GM04504 (cell line): Measurements from ENCODE around the gene AZU1.
"Not testable (repeated sequence)": the region's sequence is repeated elsewhere in the genome, so short reads cannot be mapped to it uniquely, and the experiment has no call there.

ENCODE experiments used
- DNase-seq: peaks from one replicate; pipeline ENCODE4 v3.0.0-alpha.2; 2012; ENCODE audit warnings: low read depth

The AZU1 gene

GRCh38 chr19:873561-874041, 46.0 kb downstream of the AZU1 start:
- no peak for DNase-seq

- DNase-seq = no peak
Measured at GRCh38 chr19:875265-875879, 47.7 kb downstream of the AZU1 start.

- DNase-seq = no peak
Measured at GRCh38 chr19:876089-876488, 48.5 kb downstream of the AZU1 start.

GRCh38 chr19:876780-877314, 49.2 kb downstream of the AZU1 start:
- no peak for DNase-seq

- DNase-seq = not testable (repeated sequence)
Measured at GRCh38 chr19:877992-878660, 50.5 kb downstream of the AZU1 start.

- not testable (repeated sequence) for DNase-seq
Measured at GRCh38 chr19:878751-879561, 51.3 kb downstream of the AZU1 start.

- no peak for DNase-seq
Measured at GRCh38 chr19:879711-880438, 52.2 kb downstream of the AZU1 start.
